Activated CD8-positive, alpha-beta memory T cell treated with anti-CD3 and anti-CD28 coated beads, Interleukin-2, amount 50 U/mL, for 1 hour (primary cell): ENCODE measurements around the gene RET.

Experiments used
- DNase-seq: peaks from one replicate; pipeline ENCODE4 v3.0.0-alpha.2; 2020; ENCODE audit errors: extremely low read depth

The RET gene

DNA sequence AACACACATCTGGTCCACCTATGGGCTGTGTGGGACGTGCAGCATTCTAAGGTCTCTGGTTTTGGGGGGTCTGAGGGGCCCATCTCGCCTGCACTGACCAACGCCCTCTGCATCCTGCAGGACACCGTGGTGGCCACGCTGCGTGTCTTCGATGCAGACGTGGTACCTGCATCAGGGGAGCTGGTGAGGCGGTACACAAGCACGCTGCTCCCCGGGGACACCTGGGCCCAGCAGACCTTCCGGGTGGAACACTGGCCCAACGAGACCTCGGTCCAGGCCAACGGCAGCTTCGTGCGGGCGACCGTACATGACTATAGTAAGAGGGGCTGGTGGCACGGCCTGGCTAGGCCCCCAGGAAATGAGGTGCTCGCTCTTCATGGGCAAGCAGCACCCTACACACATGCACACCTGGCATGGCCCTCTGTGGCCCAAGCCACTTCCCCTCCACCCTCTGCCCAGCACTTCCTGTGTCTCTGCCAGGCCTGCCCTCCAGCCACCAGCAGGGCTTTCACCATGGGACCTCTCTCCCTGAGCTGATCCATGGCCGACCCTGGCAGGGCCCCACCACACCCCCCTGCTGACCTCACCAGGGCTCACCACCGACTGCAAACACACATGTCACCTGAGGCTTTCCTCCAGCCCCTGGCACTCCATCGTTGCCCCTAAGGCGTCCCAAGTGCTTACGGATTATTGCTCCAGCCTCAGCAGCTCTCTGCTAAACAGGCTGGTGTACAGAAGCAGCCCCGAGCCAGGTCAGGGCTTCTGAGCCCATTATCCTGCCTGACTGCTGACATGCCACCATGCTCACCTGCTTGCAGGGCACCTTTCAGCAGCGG lies 29.6 kb downstream of the RET start:
- DNase-seq, result no peak

DNA sequence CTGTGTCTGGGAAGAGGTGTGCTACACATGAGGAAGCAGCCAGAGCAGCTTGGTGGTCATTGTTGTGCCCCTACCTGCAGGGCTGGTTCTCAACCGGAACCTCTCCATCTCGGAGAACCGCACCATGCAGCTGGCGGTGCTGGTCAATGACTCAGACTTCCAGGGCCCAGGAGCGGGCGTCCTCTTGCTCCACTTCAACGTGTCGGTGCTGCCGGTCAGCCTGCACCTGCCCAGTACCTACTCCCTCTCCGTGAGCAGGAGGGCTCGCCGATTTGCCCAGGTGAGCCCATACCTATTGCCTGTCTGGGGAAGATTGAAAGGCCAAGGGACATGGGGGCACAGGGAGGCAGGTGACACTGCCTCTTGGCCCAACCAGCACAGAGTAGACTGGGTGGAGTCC lies 32.1 kb downstream of the RET start:
- no peak for DNase-seq

DNA sequence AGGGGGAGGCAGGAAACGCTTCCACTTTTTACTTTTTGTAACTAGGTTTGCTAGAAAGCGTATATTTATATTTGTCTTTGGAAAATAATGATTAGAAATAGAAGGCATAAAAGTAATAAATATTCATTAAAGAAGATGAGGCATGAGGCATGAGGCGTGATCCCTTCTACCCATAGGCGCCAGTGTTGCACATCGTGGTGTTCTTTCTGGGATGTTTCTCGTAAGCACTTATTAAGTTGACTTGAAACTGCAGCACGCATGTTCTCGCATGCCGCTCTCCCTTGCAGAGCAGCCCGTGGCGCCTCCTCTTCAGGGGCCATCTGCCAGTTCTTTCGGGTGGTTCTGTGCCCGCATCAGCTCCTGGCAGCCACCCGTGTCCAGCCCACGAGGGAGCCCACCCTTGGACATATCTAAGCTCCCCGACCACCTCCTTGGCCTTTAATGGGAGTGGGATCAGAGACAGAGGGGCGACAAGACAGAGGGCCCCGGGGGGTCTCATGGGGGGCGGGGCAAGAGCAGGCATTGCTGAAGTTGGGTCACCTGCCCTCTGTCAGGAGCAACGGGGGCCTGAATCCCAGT lies 32.9 kb downstream of the RET start:
- no peak for DNase-seq

DNA sequence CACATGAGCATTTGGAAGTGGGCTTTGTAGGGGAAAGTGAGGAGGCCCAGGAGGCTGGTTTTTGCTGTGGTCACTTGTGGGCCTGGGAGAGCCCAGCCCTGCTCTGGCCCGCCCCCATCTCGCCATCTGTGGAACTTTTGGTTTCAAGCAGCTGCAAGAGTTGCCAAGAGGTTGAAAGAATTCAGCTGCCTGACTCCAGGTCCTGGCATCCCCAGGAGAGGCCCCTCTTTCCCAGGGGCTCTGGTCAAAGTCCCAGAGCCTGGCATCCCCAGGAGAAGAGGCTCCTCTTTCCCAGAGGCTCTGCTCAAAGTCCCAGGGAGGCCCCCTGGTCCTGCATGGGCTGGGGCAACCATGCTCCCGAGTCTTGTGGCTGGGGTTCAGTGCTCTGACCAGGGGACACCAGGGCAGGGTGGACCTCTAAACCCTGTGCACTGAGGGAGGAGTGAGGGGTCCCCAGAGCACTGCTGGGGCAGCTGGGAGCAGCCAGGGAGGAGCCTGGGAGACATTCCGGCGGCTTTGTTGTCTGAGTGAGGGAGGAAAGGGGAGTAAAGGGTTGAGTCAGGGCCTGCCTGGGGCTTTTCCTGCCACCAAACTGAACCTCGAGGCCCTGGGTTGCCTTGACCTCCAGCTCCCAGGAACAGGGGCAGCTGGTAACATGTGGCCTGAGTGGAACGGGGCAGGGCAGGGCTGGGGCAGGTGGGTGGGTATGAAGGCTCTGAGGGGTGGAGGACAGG lies 33.6 kb downstream of the RET start:
- no peak for DNase-seq

DNA sequence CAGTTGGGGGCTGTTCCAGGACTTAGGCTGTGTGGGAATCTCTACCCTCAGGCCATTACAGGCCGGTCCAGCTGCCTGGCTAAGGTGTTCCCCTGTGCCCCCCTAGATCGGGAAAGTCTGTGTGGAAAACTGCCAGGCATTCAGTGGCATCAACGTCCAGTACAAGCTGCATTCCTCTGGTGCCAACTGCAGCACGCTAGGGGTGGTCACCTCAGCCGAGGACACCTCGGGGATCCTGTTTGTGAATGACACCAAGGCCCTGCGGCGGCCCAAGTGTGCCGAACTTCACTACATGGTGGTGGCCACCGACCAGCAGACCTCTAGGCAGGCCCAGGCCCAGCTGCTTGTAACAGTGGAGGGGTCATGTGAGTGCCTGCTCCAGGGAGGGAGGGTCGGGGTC lies 34.2 kb downstream of the RET start:
- no peak for DNase-seq

DNA sequence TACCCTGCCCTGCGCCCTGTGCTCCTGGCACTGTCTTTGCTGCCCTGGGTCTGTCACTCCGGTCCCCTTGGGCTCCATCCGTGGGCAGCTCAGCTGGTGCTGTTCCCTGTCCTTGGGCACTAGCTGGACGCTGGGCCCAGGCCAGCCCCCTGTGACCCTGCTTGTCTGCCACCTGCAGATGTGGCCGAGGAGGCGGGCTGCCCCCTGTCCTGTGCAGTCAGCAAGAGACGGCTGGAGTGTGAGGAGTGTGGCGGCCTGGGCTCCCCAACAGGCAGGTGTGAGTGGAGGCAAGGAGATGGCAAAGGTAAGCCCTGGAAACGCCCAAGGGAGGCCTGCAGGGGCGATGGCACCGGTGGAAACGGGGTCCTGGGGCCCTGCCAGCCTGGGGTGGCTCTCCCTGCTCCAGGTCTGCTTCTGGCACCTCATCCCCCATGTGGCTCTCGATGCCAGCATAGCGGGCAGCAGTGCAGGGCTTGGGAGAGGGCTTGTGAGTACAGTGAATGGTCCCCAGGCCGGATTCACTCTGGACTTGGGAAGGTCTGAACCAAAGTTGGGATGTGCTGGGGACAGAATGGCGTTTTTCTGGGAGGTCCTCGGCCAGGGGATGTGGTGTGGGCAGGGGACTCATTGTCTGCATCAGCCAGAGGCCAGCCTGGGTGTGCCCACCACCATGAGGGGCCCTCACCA lies 35.2 kb downstream of the RET start:
- DNase-seq, result no peak

DNA sequence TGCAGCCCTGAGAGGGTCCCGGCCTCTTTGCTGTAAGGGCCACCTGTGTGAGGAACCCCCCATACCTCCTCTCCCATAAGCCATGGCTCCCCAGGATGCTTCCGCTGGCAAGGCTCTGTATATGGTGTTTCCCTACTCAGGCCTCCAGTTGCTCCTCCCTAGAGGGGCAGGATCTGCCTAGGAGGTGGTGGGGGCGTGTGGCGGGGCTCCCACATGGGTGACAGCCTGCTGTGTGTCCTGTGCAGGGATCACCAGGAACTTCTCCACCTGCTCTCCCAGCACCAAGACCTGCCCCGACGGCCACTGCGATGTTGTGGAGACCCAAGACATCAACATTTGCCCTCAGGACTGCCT lies 35.7 kb downstream of the RET start:
- DNase-seq, result no peak

DNA sequence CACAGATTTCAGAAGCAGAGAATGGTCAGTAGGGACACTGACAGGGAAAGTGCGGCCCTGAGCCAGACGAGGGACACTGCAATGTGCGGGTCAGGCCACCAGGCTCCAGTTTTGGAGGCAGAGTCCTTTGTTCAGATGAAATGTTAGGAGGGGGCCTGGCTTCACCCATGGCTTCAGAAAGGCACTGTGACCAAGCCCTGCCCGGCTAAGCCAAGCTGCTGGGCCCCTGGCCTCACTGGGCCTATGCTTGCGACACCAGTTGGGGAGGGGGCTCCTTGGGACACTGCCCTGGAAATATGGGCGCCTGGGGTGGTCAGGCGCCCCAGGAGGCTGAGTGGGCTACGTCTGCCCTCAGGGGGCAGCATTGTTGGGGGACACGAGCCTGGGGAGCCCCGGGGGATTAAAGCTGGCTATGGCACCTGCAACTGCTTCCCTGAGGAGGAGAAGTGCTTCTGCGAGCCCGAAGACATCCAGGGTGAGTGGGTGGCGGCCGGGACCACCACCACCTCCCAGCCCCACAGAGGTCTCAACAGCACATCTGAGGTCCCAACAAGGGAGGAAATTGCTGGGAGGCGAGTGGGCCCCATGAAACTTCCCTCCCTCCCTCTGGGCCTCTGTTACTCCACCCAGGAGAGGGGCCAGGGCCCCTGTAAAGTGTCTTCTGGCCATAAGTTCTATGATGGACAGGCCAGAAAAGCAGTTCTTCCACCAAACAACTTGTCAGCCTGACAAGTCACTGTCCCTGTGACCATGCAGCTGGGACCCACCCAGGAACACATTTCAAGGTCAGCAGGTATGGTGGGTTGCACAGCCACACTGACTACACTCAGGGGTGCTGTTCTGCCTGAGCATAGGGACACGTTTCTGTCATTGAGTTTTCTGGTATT lies 36.6 kb downstream of the RET start:
- DNase-seq, result no peak

DNA sequence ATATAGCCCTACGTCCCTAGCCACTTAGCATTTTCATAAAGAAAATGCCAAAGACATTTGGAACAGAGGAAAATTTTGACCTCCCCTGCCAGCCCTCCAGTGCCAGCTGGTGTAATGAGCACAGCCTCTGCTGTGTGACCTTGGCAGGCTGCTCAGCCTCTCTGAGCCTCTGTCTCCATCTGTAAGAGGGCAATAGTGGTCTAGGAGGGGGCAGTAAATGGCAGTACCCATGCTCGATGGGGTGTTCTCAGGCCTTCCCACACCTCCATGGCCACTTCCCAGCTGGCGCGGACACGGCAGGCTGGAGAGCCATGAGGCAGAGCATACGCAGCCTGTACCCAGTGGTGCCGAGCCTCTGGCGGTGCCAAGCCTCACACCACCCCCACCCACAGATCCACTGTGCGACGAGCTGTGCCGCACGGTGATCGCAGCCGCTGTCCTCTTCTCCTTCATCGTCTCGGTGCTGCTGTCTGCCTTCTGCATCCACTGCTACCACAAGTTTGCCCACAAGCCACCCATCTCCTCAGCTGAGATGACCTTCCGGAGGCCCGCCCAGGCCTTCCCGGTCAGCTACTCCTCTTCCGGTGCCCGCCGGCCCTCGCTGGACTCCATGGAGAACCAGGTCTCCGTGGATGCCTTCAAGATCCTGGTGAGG lies 37.3 kb downstream of the RET start:
- no peak for DNase-seq

DNA sequence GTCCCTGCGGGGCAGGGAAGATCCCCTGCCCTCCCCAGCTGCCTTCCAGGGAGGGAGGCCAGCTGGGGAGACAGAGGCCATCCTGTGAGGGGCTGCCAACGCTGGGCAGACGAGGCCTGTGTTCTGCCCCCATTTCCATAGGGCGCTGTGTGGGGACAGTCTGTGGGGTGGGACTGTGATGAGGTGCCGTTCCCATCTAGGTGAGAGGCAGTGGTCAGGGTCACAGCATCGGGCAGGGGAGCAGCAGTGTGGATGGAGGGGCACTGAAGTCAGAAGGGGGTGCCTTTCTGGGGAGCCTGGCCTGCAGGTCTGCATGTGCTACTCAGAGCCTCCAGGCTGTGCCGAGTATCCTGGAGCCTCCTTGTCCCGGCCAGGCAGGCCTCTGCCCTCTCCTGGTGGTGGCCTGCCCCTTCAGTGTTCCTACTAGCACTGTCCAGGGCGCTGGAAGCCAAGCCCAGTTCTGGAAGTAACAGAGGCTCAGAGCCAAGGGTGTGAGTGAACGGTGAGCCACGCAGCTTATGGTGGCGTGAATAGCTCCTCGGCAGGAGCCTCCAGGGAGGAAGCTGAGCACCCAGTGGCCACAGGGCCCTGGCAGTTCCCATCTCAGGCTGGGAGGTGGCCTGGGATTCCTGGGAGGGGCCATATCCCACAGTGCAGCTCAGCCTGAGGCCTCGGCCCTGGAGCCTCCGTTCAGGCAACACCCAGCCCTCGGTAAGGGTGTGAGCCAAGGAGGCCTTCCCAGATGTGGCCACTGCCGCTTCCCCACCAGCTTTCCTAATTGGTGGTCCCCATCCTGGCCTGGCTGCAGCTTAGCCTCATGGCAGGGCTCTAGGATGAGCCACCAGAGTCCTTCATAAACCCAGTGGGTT lies 38.1 kb downstream of the RET start:
- DNase-seq, result no peak

DNA sequence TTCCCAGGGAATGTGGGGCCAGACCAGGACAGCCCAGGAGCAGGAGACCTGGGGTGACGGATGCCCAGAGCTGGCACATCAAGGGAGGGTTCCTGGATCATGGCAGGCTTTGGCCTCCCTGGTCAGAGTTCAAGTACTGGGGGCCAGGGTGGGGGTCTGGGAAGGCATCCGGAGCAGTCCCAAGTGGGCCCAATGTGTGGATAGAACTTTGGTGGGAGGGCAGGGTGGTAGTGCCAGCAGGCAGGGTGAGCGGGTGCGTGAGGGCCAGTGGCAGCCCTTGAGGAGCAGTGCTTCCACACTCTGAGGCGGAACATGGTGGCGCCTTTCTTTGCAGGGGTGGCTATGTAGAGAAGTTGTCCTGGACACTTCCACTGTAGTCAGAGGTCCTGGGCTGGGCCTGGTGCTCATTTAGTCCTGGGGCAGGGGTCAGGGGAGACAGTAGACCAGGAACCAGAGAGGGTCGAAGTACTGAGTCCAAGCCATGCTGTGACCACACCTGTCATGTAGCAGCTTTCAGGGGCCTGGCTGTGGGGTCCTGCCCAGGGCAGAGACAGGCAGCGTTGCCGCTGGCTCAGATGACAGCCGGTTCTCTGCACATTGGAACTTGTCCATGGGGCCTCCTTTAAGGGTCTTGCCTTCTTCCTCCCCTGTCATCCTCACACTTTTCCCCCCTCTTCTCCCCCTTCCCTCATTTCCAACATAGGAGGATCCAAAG lies 39.2 kb downstream of the RET start:
- DNase-seq, result no peak

DNA sequence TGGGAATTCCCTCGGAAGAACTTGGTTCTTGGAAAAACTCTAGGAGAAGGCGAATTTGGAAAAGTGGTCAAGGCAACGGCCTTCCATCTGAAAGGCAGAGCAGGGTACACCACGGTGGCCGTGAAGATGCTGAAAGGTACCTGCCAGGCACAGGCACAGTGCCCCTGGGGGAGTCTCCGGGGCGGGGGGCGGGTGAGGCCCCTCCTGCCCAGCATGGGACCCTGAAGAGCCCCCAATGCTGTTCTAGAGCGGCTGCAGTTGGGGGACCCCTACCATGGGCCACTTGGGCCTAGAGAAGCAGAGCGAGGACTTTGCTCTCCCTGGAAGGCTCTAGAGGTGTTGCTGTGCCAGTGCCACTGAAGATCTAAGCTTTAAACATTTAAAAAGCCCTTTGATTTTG lies 39.7 kb downstream of the RET start:
- DNase-seq, result no peak

DNA sequence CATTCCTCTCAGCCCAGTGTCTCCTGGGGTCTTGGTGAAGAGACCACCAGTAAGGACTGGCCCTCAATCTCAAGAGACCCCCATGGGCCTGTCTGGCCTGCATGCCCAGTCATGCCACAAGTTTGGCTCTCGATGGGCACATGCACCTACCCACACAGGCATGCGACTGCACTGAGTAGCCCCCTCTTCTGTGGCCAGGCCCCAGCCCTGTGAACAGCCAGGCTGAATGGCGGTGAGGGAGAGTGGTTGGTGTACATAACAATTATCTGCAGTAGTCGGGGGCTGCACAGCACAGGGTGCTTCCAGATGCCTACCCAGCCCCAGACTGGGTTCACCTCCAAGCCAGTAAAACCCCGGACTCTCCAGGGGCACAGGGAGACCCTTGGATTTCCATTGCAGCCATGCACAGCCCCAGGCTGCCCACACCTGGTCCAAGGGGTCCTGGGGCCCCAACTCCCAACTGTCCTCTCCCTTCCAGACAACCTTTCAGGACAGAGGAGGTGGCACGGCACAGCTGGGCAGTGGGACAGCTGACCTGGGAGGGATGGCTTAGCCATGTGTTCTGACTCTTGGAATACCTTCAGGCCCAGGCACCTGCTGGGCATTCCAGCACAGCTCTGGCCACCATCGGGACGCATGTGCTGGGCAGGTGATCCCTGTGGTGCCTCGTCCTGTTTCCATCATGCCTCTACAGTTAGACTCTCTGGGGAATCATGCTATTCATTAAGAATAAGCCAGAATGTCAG lies 40.3 kb downstream of the RET start:
- no peak for DNase-seq

DNA sequence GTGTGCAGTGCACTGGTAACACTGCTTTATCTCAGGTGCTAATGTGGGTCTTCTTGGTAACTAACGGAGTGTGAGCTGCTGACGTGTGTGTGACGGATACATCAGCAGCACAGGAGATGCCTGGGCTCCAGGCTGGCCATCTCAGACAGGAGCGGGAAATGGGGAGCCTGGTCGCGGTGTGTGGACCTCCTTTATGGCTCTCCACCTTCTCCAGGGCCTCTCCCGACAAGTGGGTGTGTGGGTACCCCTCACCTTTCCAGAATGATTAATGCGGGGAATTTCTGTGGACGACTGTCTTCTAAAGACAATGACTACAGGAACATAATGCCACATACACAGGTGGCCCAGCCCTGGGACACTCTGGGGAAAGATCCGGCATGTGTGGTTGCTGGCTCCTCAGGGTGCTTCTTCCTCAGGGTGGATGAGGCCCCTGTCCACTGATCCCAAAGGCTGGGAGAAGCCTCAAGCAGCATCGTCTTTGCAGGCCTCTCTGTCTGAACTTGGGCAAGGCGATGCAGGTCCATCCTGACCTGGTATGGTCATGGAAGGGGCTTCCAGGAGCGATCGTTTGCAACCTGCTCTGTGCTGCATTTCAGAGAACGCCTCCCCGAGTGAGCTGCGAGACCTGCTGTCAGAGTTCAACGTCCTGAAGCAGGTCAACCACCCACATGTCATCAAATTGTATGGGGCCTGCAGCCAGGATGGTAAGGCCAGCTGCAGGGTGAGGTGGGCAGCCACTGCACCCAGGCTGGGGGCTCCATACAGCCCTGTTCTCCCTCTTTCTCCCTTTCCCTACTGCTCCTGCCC lies 41.1 kb downstream of the RET start:
- no peak for DNase-seq

DNA sequence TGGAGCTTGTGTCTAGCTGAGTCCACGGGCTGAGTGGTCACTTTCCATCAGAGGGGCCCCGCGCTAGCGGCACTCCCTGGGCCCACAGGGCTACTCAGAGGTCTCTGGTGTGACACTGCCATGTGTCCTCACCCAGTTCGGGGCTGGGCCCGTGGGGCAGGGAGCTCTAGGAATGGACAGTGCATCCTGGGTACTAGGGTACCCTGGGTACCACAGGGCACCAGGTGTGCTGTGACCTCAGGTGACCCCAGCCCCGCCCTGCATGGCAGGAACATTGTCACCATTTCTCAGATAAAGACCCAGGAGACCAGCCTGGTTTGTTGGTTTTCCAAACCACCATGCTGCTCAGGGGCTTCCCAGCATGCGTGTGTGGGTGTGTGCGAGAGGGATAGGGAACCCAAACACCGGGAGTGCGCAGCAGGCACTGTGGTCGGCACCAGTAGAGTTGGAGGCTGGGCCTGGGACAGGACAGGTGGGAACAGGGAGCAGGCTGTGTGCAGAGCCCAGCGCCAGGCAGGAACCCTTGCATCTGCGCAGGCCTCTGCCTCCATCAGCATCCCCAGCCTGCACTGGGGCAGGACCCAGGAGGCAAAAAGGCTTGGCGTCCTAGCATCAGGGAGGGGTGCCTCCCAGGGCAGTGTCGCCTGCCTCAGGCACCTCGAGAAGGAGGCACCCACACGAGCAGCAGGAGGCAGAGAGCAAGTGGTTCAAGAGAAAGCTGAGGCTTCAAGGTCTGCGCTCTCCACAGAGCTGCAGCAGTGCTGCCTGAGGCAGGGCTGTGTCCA lies 42.0 kb downstream of the RET start:
- DNase-seq, result no peak

DNA sequence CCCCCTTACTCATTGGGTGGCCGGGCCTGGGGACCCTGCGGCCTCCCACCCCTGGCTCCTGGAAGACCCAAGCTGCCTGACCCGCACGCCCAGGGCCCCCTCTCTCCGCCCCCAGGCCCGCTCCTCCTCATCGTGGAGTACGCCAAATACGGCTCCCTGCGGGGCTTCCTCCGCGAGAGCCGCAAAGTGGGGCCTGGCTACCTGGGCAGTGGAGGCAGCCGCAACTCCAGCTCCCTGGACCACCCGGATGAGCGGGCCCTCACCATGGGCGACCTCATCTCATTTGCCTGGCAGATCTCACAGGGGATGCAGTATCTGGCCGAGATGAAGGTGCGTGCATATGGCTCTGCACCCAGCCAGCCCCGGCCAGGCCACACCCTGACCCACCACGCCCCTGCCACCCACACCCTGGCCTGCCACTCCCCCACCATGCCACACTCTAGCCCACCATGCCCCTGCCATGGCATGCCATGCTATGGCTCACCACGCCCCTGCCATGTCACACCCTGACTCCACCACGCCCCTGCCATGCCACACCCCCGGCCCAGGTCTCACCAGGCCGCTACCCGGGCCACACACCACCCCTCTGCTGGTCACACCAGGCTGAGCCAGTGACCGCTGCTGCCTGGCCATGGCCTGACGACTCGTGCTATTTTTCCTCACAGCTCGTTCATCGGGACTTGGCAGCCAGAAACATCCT lies 42.7 kb downstream of the RET start:
- DNase-seq, result no peak
